ENCODE measurements around the gene POLR2I. TPM values are rescaled to one million over a fixed set of nuclear protein-coding genes. Genes with fewer than 3 reads are reported as not detected.

POLR2I gene
- total and polyA plus RNA-seq, 12 donors = 38.0 to 127 (median 72.4) TPM

DNA sequence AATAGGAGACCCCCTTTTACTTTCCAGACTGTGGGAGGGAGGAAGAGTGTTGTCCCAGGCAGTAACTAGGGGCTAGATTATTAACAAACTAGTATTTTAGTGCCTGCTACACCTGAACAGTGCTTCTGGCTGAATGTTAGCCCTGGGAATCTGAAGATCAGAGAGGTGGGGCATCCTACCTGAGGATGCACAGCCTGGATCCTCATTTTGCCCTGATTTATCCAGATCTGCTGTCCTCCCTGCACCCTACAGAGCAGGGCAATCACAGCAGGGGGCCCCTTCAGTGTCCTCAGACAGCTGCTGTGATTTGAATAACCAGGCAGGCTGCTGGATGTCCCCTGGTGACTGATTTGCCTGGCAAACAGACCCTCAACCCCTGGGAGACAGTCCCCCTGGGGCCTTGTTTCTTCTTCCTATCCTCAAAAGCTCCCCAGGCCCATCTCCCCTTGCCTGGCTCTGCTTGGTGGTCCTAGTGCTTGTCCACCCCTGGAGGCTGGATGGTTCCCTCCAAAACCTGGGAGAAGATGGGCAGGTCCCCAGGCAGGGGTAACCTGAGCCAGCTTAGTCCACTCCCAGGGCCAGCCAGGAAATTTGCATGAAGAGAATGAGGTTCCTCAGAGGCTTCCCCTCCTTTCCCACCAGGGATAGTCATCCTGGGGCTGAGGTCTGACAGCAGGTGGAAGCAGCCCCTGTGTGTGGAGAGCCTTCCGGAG lies 4.0 kb downstream of the POLR2I start, which contains the start of gene OVOL3:
OVOL3 (plus strand) TSS at position 657 of the 713 bp plus-strand sequence. CDS start 60 bp downstream, outside the sequence.
- Histone ChIP-seq H3K27me3 (no peaks in the 10 kb centered on the region), H3K9me3 (replicated peaks in 1 of 3) (no peaks in the 10 kb centered on the region), H3K27ac (no peak within 1 kb of the TSS), H3K4me3 (no peak within 1 kb of the TSS), H3K4me1 (replicated peaks in 1 of 2) (peaks cover 7 to 9% of the 10 kb centered on the region in 2 donors), H3K36me3 (replicated peaks in 1 of 2) (peaks cover 0 to 4% of the 10 kb centered on the region in 2 donors)
- intact Hi-C loops (cut with DNase I) = loop anchor here in 1 of 2 donors (10.0 kb wide), 1 partner anchor 46 kb away; no protein-coding TSS in a partner anchor
- WGBS, 4 donors = 41 to 92% methylated on average over 1 of the region's 1 CpG; no CpG with 5 or more reads in 2 of the 4 donors
- TF ChIP-seq, protein P1, sequence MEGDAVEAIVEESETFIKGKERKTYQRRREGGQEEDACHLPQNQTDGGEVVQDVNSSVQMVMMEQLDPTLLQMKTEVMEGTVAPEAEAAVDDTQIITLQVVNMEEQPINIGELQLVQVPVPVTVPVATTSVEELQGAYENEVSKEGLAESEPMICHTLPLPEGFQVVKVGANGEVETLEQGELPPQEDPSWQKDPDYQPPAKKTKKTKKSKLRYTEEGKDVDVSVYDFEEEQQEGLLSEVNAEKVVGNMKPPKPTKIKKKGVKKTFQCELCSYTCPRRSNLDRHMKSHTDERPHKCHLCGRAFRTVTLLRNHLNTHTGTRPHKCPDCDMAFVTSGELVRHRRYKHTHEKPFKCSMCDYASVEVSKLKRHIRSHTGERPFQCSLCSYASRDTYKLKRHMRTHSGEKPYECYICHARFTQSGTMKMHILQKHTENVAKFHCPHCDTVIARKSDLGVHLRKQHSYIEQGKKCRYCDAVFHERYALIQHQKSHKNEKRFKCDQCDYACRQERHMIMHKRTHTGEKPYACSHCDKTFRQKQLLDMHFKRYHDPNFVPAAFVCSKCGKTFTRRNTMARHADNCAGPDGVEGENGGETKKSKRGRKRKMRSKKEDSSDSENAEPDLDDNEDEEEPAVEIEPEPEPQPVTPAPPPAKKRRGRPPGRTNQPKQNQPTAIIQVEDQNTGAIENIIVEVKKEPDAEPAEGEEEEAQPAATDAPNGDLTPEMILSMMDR (IDR thresholded peaks at IDR 0.05) = no peak
- no peak for TF ChIP-seq POLR2A (IDR thresholded peaks at IDR 0.05)
- no peak for DNase-seq

DNA sequence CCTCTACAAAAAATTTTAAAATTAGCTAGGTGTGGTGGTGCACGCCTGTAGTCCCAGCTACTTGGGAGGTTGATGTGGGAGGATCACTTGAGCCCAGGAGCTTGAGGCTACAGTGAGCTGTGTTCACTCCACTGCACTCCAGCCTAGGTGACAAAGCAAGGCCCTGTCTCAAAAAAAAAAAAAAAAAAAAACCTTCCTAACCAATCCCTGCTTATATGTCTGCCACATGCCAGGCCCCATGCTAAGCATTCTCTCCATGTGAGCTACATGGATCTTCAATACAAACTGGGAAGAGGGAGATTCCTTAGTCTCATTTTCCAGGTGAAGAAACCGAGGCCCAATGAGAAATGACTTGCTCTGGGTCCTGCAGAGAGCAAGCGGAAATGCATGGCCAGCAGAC lies 6.0 kb downstream of the POLR2I start:
- TF ChIP-seq, protein P1 (IDR thresholded peaks at IDR 0.05) = no peak
- no peak for TF ChIP-seq POLR2A (IDR thresholded peaks at IDR 0.05)
- intact Hi-C loops (cut with DNase I) = no loop called here
- Histone ChIP-seq H3K4me3 (no peak overlapping the region), H3K27ac (no peak overlapping the region), H3K27me3 (no peaks in the 10 kb centered on the region), H3K9me3 (replicated peaks in 1 of 3) (no peaks in the 10 kb centered on the region), H3K36me3 (replicated peaks in 1 of 2) (peaks cover 0 to 4% of the 10 kb centered on the region in 2 donors), H3K4me1 (replicated peaks in 1 of 2) (peaks cover 2 to 5% of the 10 kb centered on the region in 2 donors)
- 95 to 98% (median 97%) methylated on average over 3 of the region's 3 CpGs for WGBS, 4 donors
- DNase-seq = no peak

DNA sequence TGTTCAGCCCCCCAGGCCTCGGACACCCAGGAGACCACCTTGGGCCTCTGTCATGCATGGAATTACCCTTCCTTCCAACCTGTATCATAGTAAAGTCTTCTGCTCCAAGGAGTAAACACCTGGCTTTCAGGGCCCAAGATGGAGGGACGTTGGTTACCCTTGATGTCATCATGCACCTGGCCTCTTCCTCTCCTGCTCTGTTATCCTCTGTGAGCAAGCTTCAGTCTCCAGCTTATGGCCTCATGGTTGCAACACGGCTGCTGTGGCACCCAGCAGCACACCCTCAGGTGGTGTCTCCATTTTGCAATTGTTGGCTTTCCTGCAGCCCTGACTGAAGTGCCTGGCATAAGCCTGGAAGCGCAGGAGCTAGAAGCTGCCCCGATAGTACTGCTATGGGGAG lies 7.7 kb downstream of the POLR2I start:
- WGBS, 4 donors = 92 to 97% (median 95%) methylated on average over 3 to 5 of the region's 5 CpGs
- Histone ChIP-seq H3K9me3 (replicated peaks in 1 of 3) (no peaks in the 10 kb centered on the region), H3K27ac (no peak overlapping the region), H3K36me3 (replicated peaks in 1 of 2) (no peaks in the 10 kb centered on the region), H3K4me1 (replicated peaks in 1 of 2) (no peaks in the 10 kb centered on the region), H3K4me3 (no peak overlapping the region), H3K27me3 (no peaks in the 10 kb centered on the region)
- TF ChIP-seq, protein P1 (IDR thresholded peaks at IDR 0.05) = no peak
- no peak for TF ChIP-seq POLR2A (IDR thresholded peaks at IDR 0.05)
- DNase-seq = no peak
- intact Hi-C loops (cut with DNase I) = no loop called here

DNA sequence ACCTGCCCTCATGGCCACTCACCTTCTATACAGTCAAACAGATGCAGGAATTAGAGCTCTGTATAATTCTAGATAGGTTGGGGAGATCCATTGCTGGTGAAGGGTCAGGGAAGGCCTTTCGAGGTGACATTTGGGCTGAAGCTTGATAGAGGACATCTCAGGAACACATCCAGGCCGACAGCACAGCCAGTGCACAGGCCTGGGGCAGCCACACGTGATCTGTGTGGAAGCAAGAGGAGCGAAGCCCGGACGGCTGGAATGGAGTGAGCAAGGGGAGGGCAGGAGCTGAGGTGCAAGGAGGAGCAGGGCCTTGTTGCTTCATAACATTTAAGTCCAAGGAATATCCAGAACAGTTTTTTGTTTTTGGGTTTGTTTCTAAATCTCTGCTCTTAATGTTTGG lies 8.2 kb downstream of the POLR2I start:
- H3K4me1 ChIP-seq (replicated peaks in 1 of 2) = no peaks in the 10 kb centered on the region
- WGBS, 4 donors = 92 to 97% (median 95%) methylated on average over 6 of the region's 6 CpGs
- TF ChIP-seq POLR2A (IDR thresholded peaks at IDR 0.05) = no peak
- TF ChIP-seq, protein P1 (IDR thresholded peaks at IDR 0.05) = no peak

More for the DNA sequence above, 8.2 kb downstream of the POLR2I start:
- no peak overlapping the region for H3K4me3 ChIP-seq
- H3K27ac ChIP-seq = no peak overlapping the region
- intact Hi-C loops (cut with DNase I) = no loop called here
- H3K36me3 ChIP-seq (replicated peaks in 1 of 2) = no peaks in the 10 kb centered on the region
- H3K9me3 ChIP-seq (replicated peaks in 1 of 3) = no peaks in the 10 kb centered on the region
- no peaks in the 10 kb centered on the region for H3K27me3 ChIP-seq
- DNase-seq = no peak

Data from adrenal gland (tissue), 12 donors.